Measurements from ENCODE around the gene ADCK2. TPM values are rescaled to one million over a fixed set of nuclear protein-coding genes. Genes with fewer than 3 reads are reported as not detected.
"Not testable (repeated sequence)": the region's sequence is repeated elsewhere in the genome, so short reads cannot be mapped to it uniquely, and the experiment has no call there.

ADCK2 gene
- total and polyA plus RNA-seq, 2 donors (not counting 3 experiments of a cell fraction or from before 2014, with no cell fraction given) = 10.3 to 13.3 TPM

- H2AFZ ChIP-seq (ENCODE audit: low read depth, low read length) = no peak overlapping the region
- H3K79me2 ChIP-seq (ENCODE audit: control insufficient read depth, insufficient read depth, low read length) = no peaks in the 10 kb centered on the region
- BruUV-seq (replicated peaks) = no TSS peak
- no peak overlapping the region for H3K27ac ChIP-seq (ENCODE audit: insufficient read depth, low read depth, low read length)
- no peak overlapping the region for H3K4me3 ChIP-seq (replicated peaks in 1 of 3; ENCODE audit: insufficient read depth in 1 of 3, low read depth in 1 of 3, low read length in 3 of 3)
- ChIA-PET POLR2A (no interaction called here), CTCF (no interaction called here)
- H3K36me3 ChIP-seq (ENCODE audit: control insufficient read depth in 2 of 2, extremely low read depth in 1 of 2, insufficient read depth in 2 of 2, low read length in 2 of 2) = no peaks in the 10 kb centered on the region
- no peaks in the 10 kb centered on the region for H3K9me1 ChIP-seq (replicated peaks; ENCODE audit: control insufficient read depth, extremely low read depth, insufficient read depth, low read length)
- no peaks in the 10 kb centered on the region for H3K9me3 ChIP-seq (replicated peaks; ENCODE audit: control insufficient read depth, insufficient read depth, low read length)
- dilution Hi-C loops (cut with MboI; ENCODE audit: extremely low pct_ligation_motif_present, low sequenced_read_pairs) = no loop called here
- no peaks in the 10 kb centered on the region for H3K4me1 ChIP-seq (ENCODE audit: control insufficient read depth, extremely low read depth, insufficient read depth, low read length)
- H4K20me1 ChIP-seq (replicated peaks; ENCODE audit: control insufficient read depth, extremely low read depth, insufficient read depth, low read length) = no peaks in the 10 kb centered on the region
- TF ChIP-seq GATA2 (IDR thresholded peaks at IDR 0.05; ENCODE audit: insufficient read depth, insufficient read length, low read depth, low read length) (no peak), MYC (IDR thresholded peaks at IDR 0.05; ENCODE audit: low read depth, low read length) (no peak), FOS (IDR thresholded peaks at IDR 0.05; ENCODE audit: borderline replicate concordance, insufficient read depth, low read length) (no peak), EZH2 (IDR thresholded peaks at IDR 0.05; ENCODE audit: borderline replicate concordance, low read depth, low read length, severe bottlenecking) (no peak), POLR2AphosphoS5 (IDR thresholded peaks at IDR 0.05; ENCODE audit: insufficient read depth, low read depth, low read length) (no peak), JUN (IDR thresholded peaks at IDR 0.05; ENCODE audit: borderline replicate concordance, insufficient read depth, insufficient read length, low read depth) (no peak)
- intact Hi-C loops (cut with micrococcal nuclease) = no loop called here
- no peaks in the 10 kb centered on the region for H3K27me3 ChIP-seq (ENCODE audit: control insufficient read depth in 2 of 2, insufficient read depth in 2 of 2, low read length in 2 of 2)
- DNase-seq (ENCODE audit: low read depth, low spot score) (no peak), FAIRE-seq (no peak)
- H3K4me2 ChIP-seq (ENCODE audit: insufficient read depth, low read length) = no peak overlapping the region
- H3K9ac ChIP-seq (replicated peaks; ENCODE audit: extremely low read depth, insufficient read depth, low read length) = no peak overlapping the region
Observed at GRCh38 chr7:140623980-140624379, 48.8 kb upstream of the ADCK2 start.

GRCh38 chr7:140624392-140625191 is 48.2 kb upstream of the ADCK2 start:
- no peaks in the 10 kb centered on the region for H3K9me1 ChIP-seq (replicated peaks; ENCODE audit: control insufficient read depth, extremely low read depth, insufficient read depth, low read length)
- no peak overlapping the region for H3K9ac ChIP-seq (replicated peaks; ENCODE audit: extremely low read depth, insufficient read depth, low read length)
- intact Hi-C loops (cut with micrococcal nuclease) = no loop called here
- no peaks in the 10 kb centered on the region for H3K36me3 ChIP-seq (ENCODE audit: control insufficient read depth in 2 of 2, extremely low read depth in 1 of 2, insufficient read depth in 2 of 2, low read length in 2 of 2)
- H3K4me1 ChIP-seq (ENCODE audit: control insufficient read depth, extremely low read depth, insufficient read depth, low read length) = no peaks in the 10 kb centered on the region
- no peaks in the 10 kb centered on the region for H3K27me3 ChIP-seq (ENCODE audit: control insufficient read depth in 2 of 2, insufficient read depth in 2 of 2, low read length in 2 of 2)
- TF ChIP-seq MAX (IDR thresholded peaks at IDR 0.05; ENCODE audit: insufficient read depth, insufficient read length) = no peak
- no peak for TF ChIP-seq GATA2 (IDR thresholded peaks at IDR 0.05; ENCODE audit: insufficient read depth, insufficient read length, low read depth, low read length)
- TF ChIP-seq POLR2A (IDR thresholded peaks at IDR 0.05; ENCODE audit: low read depth, low read length) = no peak
- no peak for TF ChIP-seq MYC (IDR thresholded peaks at IDR 0.05; ENCODE audit: low read depth, low read length)
- H3K4me3 ChIP-seq (replicated peaks in 1 of 3; ENCODE audit: insufficient read depth in 1 of 3, low read depth in 1 of 3, low read length in 3 of 3) = no peak overlapping the region
- H4K20me1 ChIP-seq (replicated peaks; ENCODE audit: control insufficient read depth, extremely low read depth, insufficient read depth, low read length) = no peaks in the 10 kb centered on the region
- CTCF ChIA-PET = no interaction called here
- BruUV-seq (replicated peaks) = no TSS peak
- POLR2A ChIA-PET = no interaction called here
- dilution Hi-C loops (cut with MboI; ENCODE audit: extremely low pct_ligation_motif_present, low sequenced_read_pairs) = no loop called here
- no peak overlapping the region for H2AFZ ChIP-seq (ENCODE audit: low read depth, low read length)
- no peaks in the 10 kb centered on the region for H3K9me3 ChIP-seq (replicated peaks; ENCODE audit: control insufficient read depth, insufficient read depth, low read length)
- FAIRE-seq (no peak), DNase-seq (ENCODE audit: low read depth, low spot score) (no peak)
- no peak overlapping the region for H3K27ac ChIP-seq (ENCODE audit: insufficient read depth, low read depth, low read length)
- H3K4me2 ChIP-seq (ENCODE audit: insufficient read depth, low read length) = no peak overlapping the region
- H3K79me2 ChIP-seq (ENCODE audit: control insufficient read depth, insufficient read depth, low read length) = no peaks in the 10 kb centered on the region

- H2AFZ ChIP-seq (ENCODE audit: low read depth, low read length); CTCF ChIA-PET; H3K79me2 ChIP-seq (ENCODE audit: control insufficient read depth, insufficient read depth, low read length): not testable (repeated sequence)
Observed at GRCh38 chr7:140625192-140625558, 47.6 kb upstream of the ADCK2 start.

More at GRCh38 chr7:140625192-140625558, 47.6 kb upstream of the ADCK2 start:
- POLR2A ChIA-PET; FAIRE-seq; H3K4me2 ChIP-seq (ENCODE audit: insufficient read depth, low read length); DNase-seq (ENCODE audit: low read depth, low spot score); dilution Hi-C loops (cut with MboI; ENCODE audit: extremely low pct_ligation_motif_present, low sequenced_read_pairs); BruUV-seq (replicated peaks); H3K4me3 ChIP-seq (replicated peaks in 1 of 3; ENCODE audit: insufficient read depth in 1 of 3, low read depth in 1 of 3, low read length in 3 of 3); H3K4me1 ChIP-seq (ENCODE audit: control insufficient read depth, extremely low read depth, insufficient read depth, low read length); H4K20me1 ChIP-seq (replicated peaks; ENCODE audit: control insufficient read depth, extremely low read depth, insufficient read depth, low read length); H3K9me1 ChIP-seq (replicated peaks; ENCODE audit: control insufficient read depth, extremely low read depth, insufficient read depth, low read length); intact Hi-C loops (cut with micrococcal nuclease); H3K27ac ChIP-seq (ENCODE audit: insufficient read depth, low read depth, low read length); H3K9ac ChIP-seq (replicated peaks; ENCODE audit: extremely low read depth, insufficient read depth, low read length); H3K9me3 ChIP-seq (replicated peaks; ENCODE audit: control insufficient read depth, insufficient read depth, low read length); H3K27me3 ChIP-seq (ENCODE audit: control insufficient read depth in 2 of 2, insufficient read depth in 2 of 2, low read length in 2 of 2); H3K36me3 ChIP-seq (ENCODE audit: control insufficient read depth in 2 of 2, extremely low read depth in 1 of 2, insufficient read depth in 2 of 2, low read length in 2 of 2): not testable (repeated sequence)
